ENCODE results near the gene CDC42EP5.

The CDC42EP5 gene

DNA sequence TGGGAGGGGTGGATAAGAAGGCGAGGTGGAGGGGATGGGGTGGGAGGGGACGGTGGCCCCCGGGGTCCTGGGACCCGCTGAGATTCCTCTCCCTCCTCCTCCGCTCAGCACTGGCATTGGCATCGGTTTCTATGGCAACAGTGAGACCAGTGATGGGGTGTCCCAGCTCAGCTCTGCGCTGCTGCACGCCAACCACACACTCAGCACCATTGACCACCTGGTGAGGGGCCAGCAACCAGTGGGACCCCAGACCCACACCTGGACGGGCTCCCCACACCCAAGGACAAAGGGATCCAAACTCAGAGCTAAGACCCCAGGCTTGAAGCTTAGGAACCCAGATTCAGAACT, 52.0 kb downstream of the CDC42EP5 start:
- H3K9me3 Mint-ChIP-seq (ENCODE audit: low read depth), result no peaks in the 10 kb centered on the region
- H3K4me1 Mint-ChIP-seq (ENCODE audit: low read depth), result peaks cover 15% of the 10 kb centered on the region
- H3K36me3 Mint-ChIP-seq, result no peaks in the 10 kb centered on the region
- H3K4me3 Mint-ChIP-seq, result no peak overlapping the region
- peaks cover 23% of the 10 kb centered on the region for H3K27me3 Mint-ChIP-seq
- H3K27ac Mint-ChIP-seq, result no peak overlapping the region

DNA sequence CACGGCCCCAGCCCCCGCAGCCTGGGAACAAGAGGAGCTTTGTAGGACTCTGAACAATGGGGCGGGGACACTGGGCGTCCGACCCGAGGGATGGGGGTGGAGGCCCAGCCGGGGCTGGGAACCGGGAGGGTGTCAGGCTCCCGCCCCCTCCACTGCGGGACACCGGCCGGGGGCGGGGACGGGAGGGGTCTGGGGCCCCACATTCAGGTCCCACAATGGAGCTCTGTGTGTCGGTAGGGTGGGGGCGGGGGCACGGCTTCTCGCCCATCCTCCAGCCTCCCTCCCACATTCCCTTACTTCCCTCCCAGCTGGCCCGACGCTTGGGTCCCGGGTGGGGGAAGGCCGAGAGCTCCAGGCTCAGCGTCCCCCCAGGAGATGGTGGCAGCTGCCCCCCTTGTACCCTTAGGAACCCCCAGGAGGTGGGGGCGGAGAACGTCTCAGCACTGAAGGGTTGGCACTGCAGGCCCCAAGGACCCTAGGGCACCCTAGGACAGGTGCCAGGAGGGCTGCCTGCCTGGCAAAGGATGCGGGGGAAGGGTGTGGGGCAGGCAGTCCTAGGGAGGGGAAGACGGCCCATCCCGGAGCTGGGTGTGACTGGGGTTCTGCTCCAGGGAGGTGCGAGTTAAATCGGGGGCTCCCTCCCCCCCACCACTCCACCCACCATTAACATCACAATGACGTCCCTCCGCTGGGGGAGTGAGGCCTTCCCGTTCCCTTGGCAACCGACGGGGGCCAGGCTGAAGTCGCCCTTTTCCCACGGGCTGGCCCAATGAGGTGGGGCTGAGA, 52.5 kb downstream of the CDC42EP5 start:
- Mint-ChIP-seq H3K4me3 (no peak overlapping the region), H3K4me1 (ENCODE audit: low read depth) (peaks cover 19% of the 10 kb centered on the region), H3K36me3 (no peaks in the 10 kb centered on the region), H3K27ac (no peak overlapping the region), H3K27me3 (peaks cover 20% of the 10 kb centered on the region), H3K9me3 (ENCODE audit: low read depth) (no peaks in the 10 kb centered on the region)

DNA sequence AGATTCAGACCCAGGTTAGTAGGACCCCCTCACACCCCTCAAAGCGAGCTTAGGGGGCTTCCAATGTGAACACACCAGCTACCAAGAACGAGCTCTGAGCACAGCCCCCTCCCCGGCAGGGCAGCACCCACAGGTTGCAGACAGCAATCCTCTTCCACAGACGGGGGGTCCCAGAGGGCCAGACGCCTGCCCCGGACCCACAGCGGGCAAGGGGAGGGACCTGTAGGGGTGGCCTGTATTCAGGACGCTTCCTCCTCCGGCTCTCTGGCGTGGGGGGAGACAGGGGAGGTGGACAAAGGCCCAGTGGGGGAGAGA, 53.1 kb downstream of the CDC42EP5 start:
- Mint-ChIP-seq H3K36me3 (no peaks in the 10 kb centered on the region), H3K27ac (no peak overlapping the region), H3K27me3 (peaks cover 20% of the 10 kb centered on the region), H3K4me1 (ENCODE audit: low read depth) (peaks cover 19% of the 10 kb centered on the region), H3K4me3 (no peak overlapping the region), H3K9me3 (ENCODE audit: low read depth) (no peaks in the 10 kb centered on the region)

DNA sequence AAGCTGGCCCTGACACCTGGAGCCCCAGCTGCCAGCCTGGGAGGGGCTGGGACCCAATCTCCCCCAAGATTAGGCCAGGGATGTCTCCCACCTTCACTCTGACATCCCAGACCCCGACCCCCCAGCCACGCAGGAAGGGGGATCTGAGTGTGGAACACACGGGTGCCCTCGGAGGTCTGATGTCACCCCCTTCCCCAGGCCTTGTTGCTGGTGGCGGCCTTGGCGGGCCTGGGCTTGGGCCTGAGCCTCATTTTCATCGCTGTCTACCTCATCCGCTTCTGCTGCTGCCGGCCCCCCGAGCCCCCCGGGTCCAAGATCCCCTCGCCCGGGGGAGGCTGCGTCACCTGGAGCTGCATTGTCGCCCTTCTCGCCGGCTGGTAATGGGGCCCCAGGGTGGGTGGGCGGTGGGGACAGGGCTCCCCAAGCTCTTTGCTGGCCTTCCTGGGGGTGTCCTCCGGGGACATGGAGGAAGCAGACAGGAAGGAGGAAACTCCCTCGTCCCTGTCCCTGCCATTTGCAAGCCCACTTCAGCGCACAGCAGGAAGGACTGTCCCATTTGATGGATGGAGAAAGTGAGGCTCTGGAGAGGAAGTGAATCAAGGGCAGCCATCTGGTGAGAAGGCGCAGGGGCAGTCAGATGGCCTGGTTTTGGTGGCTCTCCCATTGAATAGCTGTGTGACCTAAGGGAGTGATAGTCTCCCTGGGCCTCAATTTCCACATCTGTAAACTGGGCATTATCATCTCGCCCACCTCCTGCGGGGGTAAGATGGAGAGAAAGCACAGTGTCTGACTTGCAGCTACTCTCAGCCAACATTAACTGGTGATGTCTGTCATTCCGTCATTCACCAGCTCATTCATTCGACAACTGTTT, 53.9 kb downstream of the CDC42EP5 start:
- no peak overlapping the region for H3K4me3 Mint-ChIP-seq
- H3K27ac Mint-ChIP-seq, result no peak overlapping the region
- peaks cover 23% of the 10 kb centered on the region for H3K4me1 Mint-ChIP-seq (ENCODE audit: low read depth)
- H3K27me3 Mint-ChIP-seq, result peaks cover 26% of the 10 kb centered on the region
- H3K9me3 Mint-ChIP-seq (ENCODE audit: low read depth), result no peaks in the 10 kb centered on the region
- H3K36me3 Mint-ChIP-seq, result no peaks in the 10 kb centered on the region

DNA sequence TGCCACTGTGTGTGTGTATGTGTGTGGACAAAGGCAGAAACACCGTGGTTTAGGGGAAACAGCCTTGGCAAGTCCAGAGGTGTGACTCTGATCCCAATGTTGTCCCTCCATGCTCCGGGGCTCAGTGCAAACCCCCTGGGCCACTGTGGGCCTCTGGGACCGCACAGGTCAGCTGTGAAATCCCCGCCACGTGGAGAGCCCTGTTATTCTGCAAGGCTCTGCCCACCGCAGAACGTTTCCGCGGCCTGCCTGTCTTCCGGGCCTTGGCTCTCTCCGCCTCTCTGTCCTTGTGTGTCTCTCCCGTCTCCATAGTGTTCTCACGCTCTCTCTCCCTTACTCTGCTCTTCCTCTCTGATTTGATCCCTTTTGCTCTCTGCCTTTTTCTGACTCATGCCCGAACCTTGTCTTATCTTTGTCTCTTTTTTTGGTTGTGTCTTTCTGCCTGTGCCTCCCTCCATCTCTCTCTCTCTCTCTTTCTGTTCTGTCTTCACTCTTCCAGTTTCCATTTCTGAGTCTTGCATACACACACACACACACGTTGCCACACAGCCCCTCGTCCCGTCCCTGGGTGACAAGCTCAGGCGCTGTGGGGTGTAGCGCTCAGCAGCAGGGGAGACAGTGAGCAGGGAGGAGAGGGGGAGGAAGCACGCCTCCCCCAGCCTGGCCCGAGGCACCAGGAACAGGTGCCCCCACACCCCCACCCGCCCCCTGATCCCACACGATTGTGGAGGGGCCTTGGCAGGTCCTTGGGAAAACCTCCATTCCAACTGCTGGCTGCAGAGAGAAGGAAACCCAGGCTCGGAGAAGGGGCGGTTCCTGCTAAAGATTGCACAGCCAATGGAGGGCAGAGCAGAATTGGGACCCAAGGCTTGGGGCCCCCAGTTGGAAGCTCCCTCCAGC, 54.8 kb downstream of the CDC42EP5 start:
- Mint-ChIP-seq H3K36me3 (peaks cover 3% of the 10 kb centered on the region), H3K4me1 (ENCODE audit: low read depth) (peaks cover 23% of the 10 kb centered on the region), H3K4me3 (peak overlapping the region; percentile 72), H3K27ac (peak overlapping the region; percentile 42), H3K27me3 (peaks cover 30% of the 10 kb centered on the region), H3K9me3 (ENCODE audit: low read depth) (no peaks in the 10 kb centered on the region)

DNA sequence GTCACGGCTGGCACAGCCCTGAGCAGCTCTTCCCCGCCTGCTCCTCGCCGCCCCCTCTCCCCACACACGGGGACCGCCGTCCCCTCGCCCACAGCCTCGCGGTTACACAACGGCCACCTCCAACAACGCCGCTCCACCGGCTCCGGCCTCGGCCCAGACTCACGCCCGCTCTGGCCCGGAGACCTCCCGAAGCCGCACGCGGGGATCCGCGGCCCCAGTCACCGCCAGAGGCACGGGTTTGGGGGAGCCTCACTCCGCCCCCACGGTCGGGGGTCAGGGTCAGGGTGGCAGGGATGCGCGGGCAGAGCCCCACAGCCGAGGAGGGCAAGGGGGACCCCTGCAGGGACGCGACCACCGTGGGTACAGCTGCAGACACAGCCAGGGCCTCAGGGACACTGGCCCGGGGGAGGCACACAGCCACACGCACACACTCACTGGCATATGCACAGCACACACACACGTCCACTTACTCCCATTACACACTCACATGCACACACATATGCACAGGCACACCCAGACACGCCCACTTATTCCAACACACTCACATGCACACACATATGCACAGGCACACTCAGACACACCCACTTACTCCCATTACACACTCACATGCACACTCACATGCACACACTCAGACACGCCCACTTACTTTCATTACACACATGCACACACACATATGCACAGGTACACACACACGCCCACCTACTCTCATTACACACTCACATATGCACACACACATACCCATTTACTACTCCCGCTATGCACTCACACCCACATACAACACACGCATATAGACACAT, 56.2 kb downstream of the CDC42EP5 start:
- Mint-ChIP-seq H3K36me3 (peaks cover 3% of the 10 kb centered on the region), H3K4me3 (peak overlapping the region; percentile 2), H3K27ac (no peak overlapping the region), H3K4me1 (ENCODE audit: low read depth) (peaks cover 23% of the 10 kb centered on the region), H3K9me3 (ENCODE audit: low read depth) (no peaks in the 10 kb centered on the region), H3K27me3 (peaks cover 31% of the 10 kb centered on the region)

DNA sequence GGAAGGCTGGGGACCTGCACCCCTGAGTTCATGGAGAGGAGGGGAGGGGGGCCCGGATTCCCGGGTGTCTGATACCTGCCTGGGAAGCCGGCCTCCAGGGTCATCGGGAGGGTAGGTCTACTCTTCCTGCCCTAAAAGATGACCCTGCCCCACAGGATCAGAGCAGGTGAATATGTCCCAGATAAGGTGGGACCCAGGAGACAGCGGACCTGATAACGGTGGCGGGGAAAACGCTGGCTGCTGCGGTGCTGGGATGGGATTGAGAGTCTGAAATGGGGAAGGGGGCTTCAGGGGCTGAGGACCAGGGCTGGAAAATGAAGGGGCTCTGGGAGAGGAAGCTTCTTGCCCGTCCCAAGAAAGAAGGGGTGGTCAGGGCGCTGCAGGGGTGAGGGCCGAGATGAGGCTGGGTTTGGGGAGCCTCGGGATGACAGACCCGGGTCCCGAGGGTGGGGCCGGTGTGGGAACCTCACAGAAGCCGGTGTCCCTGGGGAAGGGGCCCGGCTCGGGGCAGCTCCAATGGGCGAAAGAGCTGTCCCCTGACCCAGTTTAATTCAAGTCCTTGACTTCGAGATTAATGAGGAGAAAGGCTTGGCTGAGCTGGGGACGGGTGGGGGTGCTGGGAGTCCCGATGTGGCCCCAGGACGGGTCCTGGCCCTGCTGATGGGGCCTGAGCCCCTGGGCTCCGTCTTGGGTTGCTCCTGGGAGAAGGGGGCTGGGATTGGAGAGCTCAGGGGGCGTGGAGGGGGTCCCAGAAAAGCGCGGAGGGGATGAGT, 57.0 kb downstream of the CDC42EP5 start:
- Mint-ChIP-seq H3K27ac (no peak overlapping the region), H3K4me3 (no peak overlapping the region), H3K4me1 (ENCODE audit: low read depth) (peaks cover 23% of the 10 kb centered on the region), H3K36me3 (peaks cover 3% of the 10 kb centered on the region), H3K27me3 (peaks cover 33% of the 10 kb centered on the region), H3K9me3 (ENCODE audit: low read depth) (no peaks in the 10 kb centered on the region)

DNA sequence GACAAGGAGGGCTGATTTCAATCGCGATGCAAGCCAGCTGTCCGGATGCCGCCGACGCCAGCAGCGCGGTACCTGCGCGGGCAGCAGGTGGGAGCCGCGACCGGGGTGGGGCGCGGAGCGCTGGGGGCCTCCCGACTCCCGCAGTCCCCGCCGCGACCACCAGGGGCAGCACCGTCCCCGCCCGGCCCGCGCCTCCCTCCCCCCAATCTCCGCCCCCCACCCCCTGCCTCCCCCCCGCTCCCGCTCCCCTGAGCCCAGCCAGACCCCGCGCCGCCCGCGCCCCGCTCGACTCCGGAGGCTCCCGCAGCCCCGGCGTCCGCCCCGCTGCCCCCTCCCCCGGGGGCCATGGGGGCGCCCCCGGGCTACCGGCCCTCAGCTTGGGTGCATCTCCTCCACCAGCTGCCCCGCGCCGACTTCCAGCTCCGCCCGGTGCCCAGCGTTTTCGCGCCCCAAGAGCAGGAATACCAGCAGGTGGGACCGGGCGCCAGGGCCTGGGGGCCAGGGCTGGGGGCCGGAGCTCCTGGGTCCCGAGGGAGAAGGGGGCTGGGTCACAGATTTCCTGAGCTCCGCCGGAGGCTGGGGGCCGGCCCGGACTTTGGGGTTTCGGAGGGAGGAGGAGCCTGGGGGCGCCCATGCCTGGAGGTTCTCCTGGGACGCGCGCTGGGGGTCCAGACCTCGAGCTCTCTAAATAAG, 57.7 kb downstream of the CDC42EP5 start, which contains the start of gene TTYH1:
Gene TTYH1, plus strand, starts transcription at position 257 of the 693 bp plus-strand sequence. Its CDS starts 89 bp downstream, at position 346.
- peaks cover 3% of the 10 kb centered on the region for H3K36me3 Mint-ChIP-seq
- peak within 1 kb of the TSS; percentile 30 for H3K4me3 Mint-ChIP-seq
- H3K27me3 Mint-ChIP-seq, result peaks cover 33% of the 10 kb centered on the region
- H3K4me1 Mint-ChIP-seq (ENCODE audit: low read depth), result peaks cover 23% of the 10 kb centered on the region
- H3K27ac Mint-ChIP-seq, result no peak within 1 kb of the TSS
- no peaks in the 10 kb centered on the region for H3K9me3 Mint-ChIP-seq (ENCODE audit: low read depth)

All from activated naive CD8-positive, alpha-beta T cell (primary cell).